ENCODE measurements around the gene TMEM94.

- TF ChIP-seq POLR2AphosphoS5 (IDR thresholded peaks at IDR 0.05; ENCODE audit: borderline replicate concordance, low read depth, low read length): no peak
- no peak for TF ChIP-seq EZH2 (IDR thresholded peaks at IDR 0.05)
- no peak for TF ChIP-seq FOXP2 (optimal IDR thresholded peaks at IDR 0.05; ENCODE audit: control extremely low read depth, extremely low read length, insufficient read depth)
Measured at GRCh38 chr17:75542728-75543336, 86.4 kb downstream of the TMEM94 start.
